Measurements from ENCODE around the gene TRAPPC4.
A peak's percentile ranks its signal among the peaks of the same experiment; 100 is the strongest.

The TRAPPC4 gene

DNA sequence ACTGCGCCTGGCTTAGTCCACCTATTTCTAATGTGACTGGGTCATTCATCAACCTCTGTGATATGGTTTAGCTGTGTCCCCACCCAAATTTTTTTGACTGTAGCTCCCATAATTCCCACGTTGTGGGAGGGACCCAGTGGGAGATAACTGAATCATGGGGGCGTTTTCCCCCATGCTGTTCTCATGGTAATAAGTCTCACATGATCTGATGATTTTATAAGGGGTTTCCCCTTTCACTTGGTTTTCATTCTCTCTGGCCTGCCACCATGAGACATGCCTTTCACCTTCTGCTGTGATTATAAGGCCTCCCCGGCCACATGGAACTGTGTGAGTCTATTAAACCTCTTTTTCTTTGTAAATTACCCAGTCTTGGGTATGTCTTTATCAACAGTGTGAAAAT lies 11.9 kb upstream of the TRAPPC4 start:
- DNase-seq (ENCODE audit: extremely low spot score): no peak
- TF ChIP-seq NFRKB (IDR thresholded peaks at IDR 0.05) (no peak), L3MBTL2 (conservative IDR thresholded peaks at IDR 0.05) (no peak), ARNT (IDR thresholded peaks at IDR 0.05) (no peak), ZNF384 (IDR thresholded peaks at IDR 0.05) (no peak), LEF1 (IDR thresholded peaks at IDR 0.05; ENCODE audit: borderline replicate concordance) (no peak), FOXM1 (IDR thresholded peaks at IDR 0.05; ENCODE audit: borderline replicate concordance) (no peak), CTBP1 (IDR thresholded peaks at IDR 0.05; ENCODE audit: borderline replicate concordance) (no peak), TARDBP (IDR thresholded peaks at IDR 0.05) (no peak), FOXA1 (IDR thresholded peaks at IDR 0.05) (no peak)
- TF ChIP-seq, protein P1, sequence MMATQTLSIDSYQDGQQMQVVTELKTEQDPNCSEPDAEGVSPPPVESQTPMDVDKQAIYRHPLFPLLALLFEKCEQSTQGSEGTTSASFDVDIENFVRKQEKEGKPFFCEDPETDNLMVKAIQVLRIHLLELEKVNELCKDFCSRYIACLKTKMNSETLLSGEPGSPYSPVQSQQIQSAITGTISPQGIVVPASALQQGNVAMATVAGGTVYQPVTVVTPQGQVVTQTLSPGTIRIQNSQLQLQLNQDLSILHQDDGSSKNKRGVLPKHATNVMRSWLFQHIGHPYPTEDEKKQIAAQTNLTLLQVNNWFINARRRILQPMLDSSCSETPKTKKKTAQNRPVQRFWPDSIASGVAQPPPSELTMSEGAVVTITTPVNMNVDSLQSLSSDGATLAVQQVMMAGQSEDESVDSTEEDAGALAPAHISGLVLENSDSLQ (IDR thresholded peaks at IDR 0.05): no peak
- POLR2A ChIA-PET: no interaction called here
- CTCF ChIA-PET: no interaction called here

DNA sequence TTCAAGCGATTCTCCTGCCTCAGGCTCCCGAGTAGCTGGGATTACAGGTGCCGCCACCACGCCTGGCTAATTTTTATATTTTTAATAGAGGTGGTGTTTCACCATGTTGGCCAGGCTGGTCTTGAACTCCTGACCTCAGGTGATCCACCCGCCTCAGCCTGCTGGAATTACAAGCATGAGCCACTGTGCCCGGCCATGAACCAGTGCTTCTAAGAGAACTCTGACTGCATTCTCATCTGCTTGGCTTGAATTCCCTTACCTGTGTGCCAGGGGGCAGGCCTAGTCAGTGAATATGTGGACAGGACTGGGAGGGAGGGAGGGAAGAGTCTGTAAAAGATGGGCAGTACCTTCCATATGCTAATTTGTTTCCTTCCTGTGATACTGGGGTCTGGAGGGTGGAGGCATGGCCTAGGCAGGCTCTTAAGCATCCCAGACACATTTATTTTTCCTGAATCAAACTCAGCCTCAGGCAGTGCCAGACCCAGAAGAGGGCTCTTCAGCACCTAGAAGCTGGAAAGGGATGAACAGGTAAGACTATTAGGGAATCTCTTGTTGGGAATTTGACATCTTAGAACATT lies 7.0 kb upstream of the TRAPPC4 start:
- CTCF ChIA-PET: no interaction called here
- TF ChIP-seq CTBP1 (IDR thresholded peaks at IDR 0.05; ENCODE audit: borderline replicate concordance): no peak
- no peak for TF ChIP-seq HDGF (IDR thresholded peaks at IDR 0.05; ENCODE audit: borderline replicate concordance)
- no peak for TF ChIP-seq L3MBTL2 (conservative IDR thresholded peaks at IDR 0.05)
- no peak for TF ChIP-seq NFRKB (IDR thresholded peaks at IDR 0.05)
- no peak for TF ChIP-seq BHLHE40 (IDR thresholded peaks at IDR 0.05; ENCODE audit: borderline replicate concordance)
- no peak for TF ChIP-seq TARDBP (IDR thresholded peaks at IDR 0.05)
- no peak for TF ChIP-seq ELF4 (IDR thresholded peaks at IDR 0.05)
- TF ChIP-seq FOXM1 (IDR thresholded peaks at IDR 0.05; ENCODE audit: borderline replicate concordance): no peak
- TF ChIP-seq, protein P1 (IDR thresholded peaks at IDR 0.05): no peak
- TF ChIP-seq FOXK2 (IDR thresholded peaks at IDR 0.05): no peak
- TF ChIP-seq ZNF384 (IDR thresholded peaks at IDR 0.05): no peak
- no peak for DNase-seq (ENCODE audit: extremely low spot score)
- POLR2A ChIA-PET: interaction anchor here (1.4 kb wide), 1 partner anchor 8 kb away, joined by 3 read pairs; no protein-coding TSS in a partner anchor

DNA sequence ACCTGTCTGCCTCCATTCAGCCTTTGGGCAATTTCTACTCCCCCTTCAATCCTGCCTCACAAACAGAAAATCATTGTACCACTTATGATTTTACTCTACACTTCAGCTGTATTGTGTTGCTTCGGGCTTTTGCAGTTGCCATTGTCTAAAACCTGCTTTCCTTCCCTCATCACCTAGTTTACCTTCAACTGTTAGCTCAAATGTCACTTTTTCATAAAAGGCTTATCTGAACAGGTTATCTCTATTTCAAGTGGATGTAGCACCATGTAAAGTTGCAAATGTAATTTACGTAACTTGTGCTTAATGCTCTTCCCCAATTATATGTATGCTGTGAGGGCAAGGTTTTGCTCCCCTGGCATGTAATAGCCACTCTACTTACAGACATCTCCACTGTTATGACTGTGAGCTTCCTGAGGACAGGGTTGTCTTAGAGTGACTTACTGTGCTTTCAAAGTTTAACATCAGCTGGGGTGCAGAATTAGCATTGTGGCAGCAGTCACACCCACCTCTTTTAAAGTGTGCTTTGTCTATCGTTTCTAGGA lies 5.9 kb upstream of the TRAPPC4 start:
- DNase-seq (ENCODE audit: extremely low spot score): no peak
- CTCF ChIA-PET: no interaction called here
- POLR2A ChIA-PET: interaction anchor here (1.0 to 1.3 kb wide), 2 partner anchors 15 to 82 kb away, joined by 3 to 7 read pairs; partner anchors contain the start of gene CENATAC
- TF ChIP-seq LEF1 (IDR thresholded peaks at IDR 0.05; ENCODE audit: borderline replicate concordance): no peak
- TF ChIP-seq FOXK2 (IDR thresholded peaks at IDR 0.05): no peak
- TF ChIP-seq SUZ12 (IDR thresholded peaks at IDR 0.05): no peak
- TF ChIP-seq, protein P1 (IDR thresholded peaks at IDR 0.05): no peak
- no peak for TF ChIP-seq L3MBTL2 (conservative IDR thresholded peaks at IDR 0.05)
- TF ChIP-seq ZNF384 (IDR thresholded peaks at IDR 0.05): no peak

DNA sequence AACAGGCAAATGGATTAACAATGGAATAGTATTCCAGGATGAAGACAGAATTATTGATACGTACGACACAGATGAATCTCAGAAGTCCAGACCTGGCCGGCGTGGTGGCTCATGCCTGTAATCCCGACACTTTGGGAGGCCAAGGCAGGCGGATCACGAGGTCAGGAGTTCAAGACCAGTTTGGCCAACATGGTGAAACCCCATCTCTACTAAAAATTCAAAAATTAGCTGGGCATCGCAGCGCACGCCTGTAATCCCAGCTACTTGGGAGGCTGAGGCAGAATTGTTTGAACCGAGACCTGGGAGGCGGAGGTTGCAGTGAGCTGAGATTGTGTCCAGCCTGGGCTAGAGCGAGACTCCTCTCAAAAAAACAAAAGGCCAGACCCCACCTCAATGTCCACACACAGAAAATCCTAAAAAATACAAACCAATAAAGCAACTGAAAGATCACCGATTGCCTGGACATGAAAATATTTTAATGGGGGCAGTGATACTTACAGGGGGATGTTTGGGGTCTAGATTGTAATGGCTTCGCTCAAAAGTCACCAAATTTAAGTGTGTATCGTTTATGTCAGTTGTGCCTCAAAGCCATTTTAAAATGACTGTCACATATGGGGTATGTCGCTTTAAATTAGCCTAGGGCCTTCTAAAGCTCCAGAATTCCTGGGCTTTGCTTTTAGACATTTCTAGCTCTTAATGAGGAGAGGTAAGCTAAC lies 4.2 kb upstream of the TRAPPC4 start:
- ChIA-PET CTCF (no interaction called here), POLR2A (interaction anchor here (1.0 kb wide), 1 partner anchor 10 kb away, joined by 3 read pairs; no protein-coding TSS in a partner anchor)
- TF ChIP-seq SP1 (IDR thresholded peaks at IDR 0.05) (no peak), ZNF384 (IDR thresholded peaks at IDR 0.05) (0 out of 2 replicates have a peak, but pooled peaks have one; percentile 4)
- no peak for DNase-seq (ENCODE audit: extremely low spot score)

DNA sequence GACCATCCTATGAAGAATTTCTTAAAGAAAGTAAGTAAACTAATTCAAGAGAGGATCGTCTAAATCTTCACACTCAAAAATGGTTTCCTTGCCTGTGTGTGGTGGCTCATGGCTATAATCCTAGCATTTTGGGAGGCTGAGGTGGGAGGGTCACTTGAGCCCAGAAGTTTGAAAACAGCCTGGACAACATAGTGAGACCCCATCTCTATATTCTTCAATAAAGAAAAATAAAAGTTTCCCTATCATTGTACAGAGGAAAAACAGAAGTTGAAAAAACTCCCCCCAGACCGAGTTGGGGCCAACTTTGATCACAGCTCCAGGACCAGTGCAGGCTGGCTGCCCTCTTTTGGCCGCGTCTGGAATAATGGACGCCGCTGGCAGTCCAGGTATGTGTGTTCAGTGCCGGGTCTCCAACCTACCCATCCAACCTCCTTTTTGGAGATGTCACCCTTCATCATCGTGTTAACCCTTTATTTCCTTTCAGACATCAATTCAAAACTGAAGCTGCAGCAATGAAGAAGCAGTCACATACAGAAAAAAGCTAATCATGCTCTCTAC lies 3.4 kb upstream of the TRAPPC4 start:
- no peak for DNase-seq (ENCODE audit: extremely low spot score)
- TF ChIP-seq NFRKB (IDR thresholded peaks at IDR 0.05) (no peak), ELF4 (IDR thresholded peaks at IDR 0.05) (no peak), L3MBTL2 (conservative IDR thresholded peaks at IDR 0.05) (no peak), LEF1 (IDR thresholded peaks at IDR 0.05; ENCODE audit: borderline replicate concordance) (no peak), CTBP1 (IDR thresholded peaks at IDR 0.05; ENCODE audit: borderline replicate concordance) (no peak), ZNF384 (IDR thresholded peaks at IDR 0.05) (0 out of 2 replicates have a peak, but pooled peaks have one; percentile 3), SUZ12 (IDR thresholded peaks at IDR 0.05) (no peak)
- ChIA-PET CTCF (interaction anchor here (1.2 kb wide), 1 partner anchor 17 kb away, joined by 4 read pairs; no protein-coding TSS in a partner anchor), POLR2A (interaction anchor here (1.0 to 1.2 kb wide), 3 partner anchors 9 to 85 kb away, joined by 3 to 5 read pairs (median 3); partner anchors contain the start of gene VPS11)
